ENCODE measurements around the gene AMHR2.
"Not testable (repeated sequence)": the region's sequence is repeated elsewhere in the genome, so short reads cannot be mapped to it uniquely, and the experiment has no call there.

The AMHR2 gene

DNA sequence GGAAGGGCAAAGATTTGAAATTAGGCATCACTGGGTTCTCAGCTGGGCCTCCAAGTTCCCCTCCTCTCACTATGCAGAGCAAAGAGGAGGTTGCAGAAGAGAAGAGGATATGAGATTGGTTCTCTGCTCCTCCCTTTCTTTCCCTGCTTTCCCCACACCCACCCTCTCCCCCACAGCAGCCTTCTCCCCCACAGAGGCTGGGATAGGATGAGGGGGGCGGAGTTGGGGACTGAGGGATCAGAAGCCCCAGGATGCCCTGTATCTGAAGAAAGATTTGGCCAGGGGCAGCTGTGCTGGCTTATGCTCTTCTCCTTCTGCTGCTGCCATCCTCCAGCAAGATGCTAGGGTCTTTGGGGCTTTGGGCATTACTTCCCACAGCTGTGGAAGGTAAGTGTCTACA, at the start of gene AMHR2:
TSS of gene AMHR2 (plus strand) at position 259 of the 400 bp plus-strand sequence. CDS start at position 339, 80 bp downstream.
- no peak for DNase-seq (ENCODE audit: low read depth)

DNA sequence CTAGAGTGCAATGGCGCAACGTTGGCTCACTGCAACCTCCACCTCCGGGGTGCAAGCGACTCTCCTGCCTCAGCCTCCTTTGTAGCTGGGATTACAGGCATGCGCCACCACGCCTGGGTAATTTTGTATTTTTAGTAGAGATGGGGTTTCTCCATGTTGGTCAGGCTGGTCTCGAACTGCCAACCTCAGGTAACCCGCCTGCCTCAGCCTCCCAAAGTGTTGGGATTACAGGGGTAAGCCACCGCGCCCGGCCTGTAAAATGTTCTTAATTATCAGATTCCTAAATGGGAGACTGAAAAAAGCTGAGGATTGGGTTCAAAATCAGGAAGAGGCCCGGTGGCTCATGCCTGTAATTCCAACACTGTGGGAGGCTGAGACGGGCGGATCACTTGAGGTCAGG, 49.4 kb upstream of the AMHR2 start:
- DNase-seq (ENCODE audit: low read depth) = not testable (repeated sequence)

DNA sequence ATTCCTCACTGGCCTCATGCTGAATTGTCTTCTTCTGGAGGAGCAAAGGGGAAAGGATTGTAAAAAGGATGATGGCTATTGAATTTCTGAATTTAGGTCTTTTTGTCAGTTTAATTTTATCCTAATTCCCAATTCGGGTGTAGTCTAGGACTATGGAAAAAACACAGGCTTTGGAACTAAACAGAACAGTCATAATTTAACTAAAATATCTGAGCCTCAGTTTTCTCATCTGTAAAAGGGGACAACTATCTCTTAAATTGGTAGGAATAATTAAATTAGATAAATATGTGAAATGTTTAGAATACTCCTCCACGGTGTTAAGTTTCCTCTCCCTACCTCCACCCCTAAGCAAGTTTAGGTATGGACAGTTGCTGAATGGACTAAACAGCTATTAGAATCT, 46.9 kb upstream of the AMHR2 start:
- DNase-seq (ENCODE audit: low read depth) = no peak

DNA sequence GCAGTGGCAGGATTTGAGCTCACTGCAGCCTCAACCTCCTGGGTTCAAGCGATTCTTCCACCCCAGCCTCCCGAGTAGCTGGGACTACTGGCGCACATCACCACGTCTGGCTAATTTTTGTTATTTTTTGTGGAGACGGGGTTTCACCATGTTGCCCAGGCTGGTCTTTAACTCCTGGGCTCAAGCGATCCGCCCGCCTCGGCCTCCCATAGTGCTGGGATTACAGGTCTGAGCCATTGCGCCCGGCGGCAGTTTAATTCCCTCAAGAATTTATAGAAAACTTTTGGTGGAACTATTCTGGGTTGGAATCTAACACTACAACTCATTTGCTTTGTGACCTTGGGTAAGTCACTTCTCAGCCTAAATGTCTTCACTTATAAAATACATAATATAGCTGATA, 45.4 kb upstream of the AMHR2 start:
- DNase-seq (ENCODE audit: low read depth) = no peak

DNA sequence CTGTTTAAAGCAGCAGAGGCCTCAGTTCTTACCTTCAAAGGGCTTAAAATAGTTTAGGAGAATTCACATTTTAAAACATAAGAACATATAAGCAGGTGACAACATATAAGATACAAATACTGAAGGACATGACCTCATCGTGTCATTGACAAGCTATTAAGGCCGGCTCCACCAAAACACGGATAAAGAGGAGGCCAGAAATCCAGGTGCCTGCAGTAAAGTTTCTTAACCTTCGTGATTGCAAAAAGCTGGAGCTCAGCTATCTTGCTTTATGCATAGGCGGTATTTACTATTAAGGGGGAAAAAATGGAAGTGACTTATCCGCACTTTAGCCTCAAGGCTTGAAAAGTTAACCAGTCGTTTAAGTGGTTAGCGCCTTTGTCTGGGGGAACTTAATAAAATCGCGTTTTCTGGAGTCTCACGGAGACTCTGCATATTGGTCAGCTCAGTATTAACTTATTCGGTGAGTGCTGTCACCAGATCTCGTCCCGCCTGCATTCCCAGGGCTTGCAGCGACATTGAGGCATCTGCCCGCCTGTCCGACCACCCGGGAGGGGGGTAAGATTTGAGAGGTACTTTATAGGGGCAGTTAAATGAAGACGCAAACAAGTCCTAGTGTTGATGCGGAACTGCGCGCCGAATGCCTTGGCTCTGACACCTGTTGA, 44.8 kb upstream of the AMHR2 start:
- DNase-seq (ENCODE audit: low read depth) = no peak

DNA sequence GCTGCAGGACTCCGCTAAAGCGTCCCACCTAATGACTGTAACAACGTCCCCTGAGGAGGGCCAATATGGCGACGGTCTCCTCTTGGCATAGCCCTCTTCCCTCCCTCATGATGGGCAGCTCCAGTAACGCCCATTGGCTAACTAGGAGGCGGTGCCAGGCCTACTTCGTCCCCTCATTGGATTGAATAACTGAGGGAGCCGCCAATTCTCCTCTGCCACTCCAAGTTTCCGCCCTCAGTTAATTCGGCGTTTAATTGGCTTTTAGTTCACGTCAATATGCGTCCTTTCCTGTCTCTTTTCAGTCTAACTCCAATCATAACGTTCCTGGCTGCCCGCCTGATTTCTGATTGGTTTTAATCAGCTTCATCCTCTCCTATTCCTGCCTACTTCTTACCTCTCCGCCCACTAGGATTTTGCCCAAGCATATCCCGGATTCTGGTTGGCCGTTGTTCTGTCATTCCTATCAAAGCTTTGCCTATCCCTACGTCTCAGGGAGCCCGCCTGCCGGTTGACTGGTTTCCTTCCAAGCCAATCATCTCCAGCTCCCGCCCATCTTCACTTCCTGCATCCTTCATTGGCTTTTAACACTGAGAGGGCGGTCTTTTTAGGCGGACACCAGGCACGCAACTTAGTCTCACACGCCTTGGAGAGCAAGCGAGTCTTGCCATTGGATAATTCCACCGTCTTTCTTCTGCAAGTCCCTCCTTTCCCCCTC, 44.1 kb upstream of the AMHR2 start:
- DNase-seq (ENCODE audit: low read depth) = peak; percentile 100

DNA sequence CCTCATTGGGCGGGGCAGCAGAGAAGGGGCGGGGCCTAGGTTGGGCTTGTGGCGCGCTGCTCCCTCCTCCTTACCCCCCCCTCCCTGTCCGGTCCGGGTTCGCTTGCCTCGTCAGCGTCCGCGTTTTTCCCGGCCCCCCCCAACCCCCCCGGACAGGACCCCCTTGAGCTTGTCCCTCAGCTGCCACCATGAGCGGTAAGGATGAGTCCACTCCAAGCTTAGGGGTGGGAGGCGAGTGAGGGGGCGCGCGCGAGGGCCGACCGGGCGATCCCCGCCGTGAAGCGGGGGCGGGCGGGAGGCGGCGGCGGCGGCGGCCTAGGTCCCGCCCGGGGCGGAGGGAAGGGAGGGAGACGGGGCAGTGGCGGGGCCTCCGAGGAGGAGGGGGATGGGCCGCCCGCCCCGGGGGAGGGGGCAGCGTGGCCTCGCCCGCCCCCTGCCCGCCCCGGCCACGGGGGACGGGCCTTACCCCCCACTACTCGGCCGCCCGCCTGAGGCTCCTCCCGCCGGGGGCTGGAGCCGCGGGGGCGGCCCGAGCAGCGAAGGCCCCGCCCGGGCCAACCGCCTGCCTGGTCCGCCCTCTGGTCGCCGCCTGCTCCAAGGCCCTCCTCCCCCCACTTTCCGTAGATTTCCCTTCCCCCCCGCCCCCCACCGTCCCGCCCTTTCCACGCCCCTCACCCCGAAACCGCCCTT, 43.4 kb upstream of the AMHR2 start, which contains the start of gene SP1:
TSS of gene SP1 (plus strand) at position 73 of the 690 bp plus-strand sequence. CDS start at position 189, 116 bp downstream.
- peak; percentile 80 for DNase-seq (ENCODE audit: low read depth)

DNA sequence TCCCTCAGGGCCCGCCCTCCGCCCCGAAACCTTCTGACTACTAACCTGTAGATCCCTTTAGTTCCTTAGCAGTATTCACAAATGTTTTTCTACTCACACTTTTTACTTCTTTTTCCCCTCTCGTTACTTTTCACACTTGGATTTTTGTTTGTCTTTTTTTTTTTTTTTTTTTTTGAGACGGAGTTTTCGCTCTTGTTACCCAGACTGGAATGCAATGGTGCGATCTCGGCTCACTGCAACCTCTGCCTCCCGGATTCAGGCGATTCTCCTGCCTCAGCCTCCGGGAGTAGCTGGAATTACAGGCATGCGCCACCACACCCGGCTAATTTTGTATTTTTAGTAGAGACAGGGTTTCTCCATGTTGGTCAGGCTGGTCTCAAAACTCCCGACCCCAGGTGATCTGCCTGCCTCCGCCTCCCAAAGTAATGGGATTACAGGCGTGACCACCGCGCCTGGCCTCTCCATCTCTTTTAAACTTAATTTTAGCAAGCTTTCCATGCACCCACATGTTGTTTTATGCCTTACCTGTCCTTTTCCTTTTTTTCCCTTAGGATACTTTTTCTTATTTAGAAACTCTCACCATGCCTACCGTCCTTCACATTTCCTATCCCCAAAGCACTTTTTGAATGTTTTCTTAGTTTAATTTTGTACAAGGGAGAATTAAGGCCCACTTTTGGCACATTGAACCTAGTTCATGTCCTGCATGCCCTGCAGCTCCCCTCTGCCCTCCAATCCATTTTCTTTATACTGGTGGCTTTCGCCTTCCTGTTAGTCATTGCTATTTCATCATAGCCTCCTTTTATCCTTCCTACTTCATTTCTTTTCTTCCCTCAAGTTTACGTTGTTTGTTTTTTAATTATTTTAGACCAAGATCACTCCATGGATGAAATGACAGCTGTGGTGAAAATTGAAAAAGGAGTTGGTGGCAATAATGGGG, 42.6 kb upstream of the AMHR2 start:
- no peak for DNase-seq (ENCODE audit: low read depth)

DNA sequence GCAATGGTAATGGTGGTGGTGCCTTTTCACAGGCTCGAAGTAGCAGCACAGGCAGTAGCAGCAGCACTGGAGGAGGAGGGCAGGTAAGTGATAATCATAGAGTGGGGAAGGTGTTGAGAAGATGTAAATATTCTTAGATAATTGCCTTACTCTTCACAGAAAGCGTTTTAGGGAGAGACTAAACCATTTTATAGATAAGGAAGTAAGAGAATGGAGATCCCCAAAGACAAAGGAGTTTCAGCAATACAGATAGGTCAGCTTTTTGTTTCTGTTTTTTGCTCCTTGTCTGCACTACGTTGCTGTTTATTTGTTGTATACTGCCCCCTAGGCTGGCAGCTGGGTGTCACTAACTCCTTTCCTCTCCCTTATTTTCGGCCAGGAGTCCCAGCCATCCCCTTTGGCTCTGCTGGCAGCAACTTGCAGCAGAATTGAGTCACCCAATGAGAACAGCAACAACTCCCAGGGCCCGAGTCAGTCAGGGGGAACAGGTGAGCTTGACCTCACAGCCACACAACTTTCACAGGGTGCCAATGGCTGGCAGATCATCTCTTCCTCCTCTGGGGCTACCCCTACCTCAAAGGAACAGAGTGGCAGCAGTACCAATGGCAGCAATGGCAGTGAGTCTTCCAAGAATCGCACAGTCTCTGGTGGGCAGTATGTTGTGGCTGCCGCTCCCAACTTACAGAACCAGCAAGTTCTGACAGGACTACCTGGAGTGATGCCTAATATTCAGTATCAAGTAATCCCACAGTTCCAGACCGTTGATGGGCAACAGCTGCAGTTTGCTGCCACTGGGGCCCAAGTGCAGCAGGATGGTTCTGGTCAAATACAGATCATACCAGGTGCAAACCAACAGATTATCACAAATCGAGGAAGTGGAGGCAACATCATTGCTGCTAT, 41.7 kb upstream of the AMHR2 start:
- peak; percentile 57 for DNase-seq (ENCODE audit: low read depth)

DNA sequence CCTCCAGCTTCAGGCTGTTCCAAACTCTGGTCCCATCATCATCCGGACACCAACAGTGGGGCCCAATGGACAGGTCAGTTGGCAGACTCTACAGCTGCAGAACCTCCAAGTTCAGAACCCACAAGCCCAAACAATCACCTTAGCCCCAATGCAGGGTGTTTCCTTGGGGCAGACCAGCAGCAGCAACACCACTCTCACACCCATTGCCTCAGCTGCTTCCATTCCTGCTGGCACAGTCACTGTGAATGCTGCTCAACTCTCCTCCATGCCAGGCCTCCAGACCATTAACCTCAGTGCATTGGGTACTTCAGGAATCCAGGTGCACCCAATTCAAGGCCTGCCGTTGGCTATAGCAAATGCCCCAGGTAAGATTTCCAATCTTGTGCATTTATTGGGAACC, 40.4 kb upstream of the AMHR2 start:
- DNase-seq (ENCODE audit: low read depth) = no peak

DNA sequence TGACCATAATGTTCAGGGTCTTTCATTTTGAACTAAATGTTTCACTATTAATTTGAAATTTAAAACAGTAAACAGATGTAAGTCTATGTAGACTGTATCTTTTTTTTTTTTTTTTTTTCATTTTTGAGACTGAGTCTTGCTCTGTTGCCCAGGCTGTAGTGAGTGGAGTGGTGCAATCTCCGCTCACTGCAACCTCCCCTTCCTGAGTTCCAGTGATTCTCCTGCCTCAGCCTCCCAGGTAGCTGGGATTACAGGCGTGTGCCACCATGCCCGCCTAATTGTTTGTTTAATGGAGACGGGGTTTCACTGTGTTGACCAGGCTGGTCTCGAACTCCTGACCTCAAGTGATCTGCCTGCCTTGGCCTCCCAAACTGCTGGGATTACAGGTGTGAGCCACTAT, 37.3 kb upstream of the AMHR2 start:
- not testable (repeated sequence) for DNase-seq (ENCODE audit: low read depth)

DNA sequence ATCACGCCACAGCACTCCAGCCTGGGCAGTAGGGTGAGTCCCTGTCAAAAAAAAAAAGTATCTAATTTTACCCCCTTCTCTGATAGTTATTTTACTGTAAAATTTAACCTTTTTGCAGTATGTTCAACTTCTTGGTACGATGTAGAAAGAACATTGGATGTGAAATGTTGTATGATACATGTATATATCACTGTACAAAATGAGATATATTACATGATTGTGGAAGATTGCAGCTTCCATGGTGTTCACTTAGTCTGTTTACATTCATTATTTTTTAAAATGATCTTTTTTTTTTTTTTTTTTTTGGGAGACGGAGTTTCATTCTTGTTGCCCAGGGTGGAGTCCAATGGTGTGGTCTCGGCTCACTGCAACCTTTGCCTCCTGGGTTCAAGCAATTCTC, 34.7 kb upstream of the AMHR2 start:
- no peak for DNase-seq (ENCODE audit: low read depth)

DNA sequence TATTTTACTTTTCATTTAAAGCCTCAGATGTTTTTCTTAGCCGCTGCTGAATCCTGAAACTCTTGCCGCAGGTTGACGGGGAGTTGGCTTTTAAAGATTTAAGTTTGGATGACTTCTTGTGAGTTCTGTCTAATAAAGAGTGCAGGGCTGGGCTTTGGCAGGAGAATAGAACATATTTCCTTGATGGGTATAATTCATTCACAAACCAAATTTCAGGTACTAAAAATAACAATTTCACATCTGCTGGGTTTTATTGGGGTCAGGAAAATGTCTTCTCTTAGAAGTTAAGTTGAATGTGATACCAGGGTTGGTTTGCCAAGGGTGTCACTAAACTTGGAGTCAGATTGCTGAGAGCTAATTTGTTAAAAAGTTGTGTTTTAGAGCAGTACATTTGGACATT, 34.0 kb upstream of the AMHR2 start:
- no peak for DNase-seq (ENCODE audit: low read depth)

DNA sequence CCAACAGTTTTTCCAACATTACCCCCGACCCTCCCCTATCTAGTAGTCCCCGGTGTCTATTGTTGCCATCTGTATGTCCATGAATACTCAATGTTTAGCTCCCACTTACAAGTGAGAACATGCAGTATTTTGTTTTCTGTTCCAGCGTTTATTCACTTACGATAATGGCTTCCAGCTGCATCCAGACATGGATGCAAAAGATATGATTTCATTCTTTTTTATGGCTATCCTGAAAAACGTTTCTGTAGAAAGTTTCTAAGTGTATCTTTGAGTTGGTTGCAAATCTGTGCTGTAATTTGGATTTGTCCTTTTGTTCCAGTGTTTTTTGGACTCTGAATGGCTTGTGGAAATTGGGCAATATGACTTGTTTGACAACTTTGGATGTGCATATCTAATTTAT, 31.9 kb upstream of the AMHR2 start:
- DNase-seq (ENCODE audit: low read depth) = no peak

DNA sequence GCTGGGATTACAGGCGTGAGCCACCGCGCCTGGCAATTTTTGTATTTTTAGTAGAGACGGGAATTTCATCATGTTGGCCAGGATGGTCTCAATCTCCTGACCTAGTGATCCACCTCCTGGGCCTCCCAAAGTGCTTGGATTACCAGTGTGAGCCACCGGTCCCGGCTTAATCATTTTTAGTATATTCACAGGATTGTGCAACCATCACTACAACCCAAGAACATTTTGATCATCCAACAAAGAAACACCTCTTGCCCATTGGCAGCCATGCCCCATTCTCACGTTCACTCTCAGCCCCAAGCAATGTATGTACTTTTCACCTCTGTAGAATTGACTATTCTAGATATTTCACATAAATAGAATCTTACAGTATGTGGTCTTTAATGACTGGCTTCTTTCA, 23.8 kb upstream of the AMHR2 start:
- no peak for DNase-seq (ENCODE audit: low read depth)

DNA sequence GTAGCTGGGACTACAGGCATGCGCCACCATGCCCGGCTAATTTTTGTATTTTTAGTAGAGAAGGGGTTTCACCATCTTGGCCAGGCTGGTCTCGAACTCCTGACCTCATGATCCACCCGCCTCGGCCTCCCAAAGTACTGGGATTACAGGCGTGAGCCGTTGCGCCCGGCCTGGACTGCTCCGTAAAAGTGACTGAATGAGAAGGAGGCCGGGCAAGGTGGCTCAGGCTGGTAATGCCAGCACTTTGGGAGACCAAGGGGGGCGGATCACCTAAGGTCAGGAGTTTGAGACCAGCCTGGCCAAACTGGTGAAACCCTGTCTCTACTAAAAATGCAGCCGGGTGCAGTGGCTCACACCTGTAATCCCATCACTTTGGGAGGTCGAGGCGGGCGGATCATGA, 21.3 kb upstream of the AMHR2 start:
- DNase-seq (ENCODE audit: low read depth) = not testable (repeated sequence)

DNA sequence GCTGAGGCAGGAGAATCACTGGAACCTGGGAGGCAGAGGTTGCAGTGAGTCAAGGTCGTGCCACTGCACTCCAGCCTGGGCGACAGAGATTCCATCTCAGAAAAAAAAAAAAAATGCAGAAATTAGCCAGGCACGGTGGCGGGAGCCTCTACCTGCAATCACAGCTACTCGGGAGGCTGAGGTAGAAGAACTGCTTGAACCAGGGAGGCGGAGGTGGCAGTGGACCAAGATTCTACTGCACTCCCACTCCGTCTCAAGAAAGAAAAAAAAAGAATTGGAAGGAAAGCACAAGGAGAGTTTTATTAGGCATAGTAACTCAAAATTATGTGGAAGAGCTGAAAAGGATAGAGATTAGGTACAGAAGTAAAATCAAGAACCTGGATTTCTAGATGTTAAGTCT, 20.8 kb upstream of the AMHR2 start:
- no peak for DNase-seq (ENCODE audit: low read depth)

DNA sequence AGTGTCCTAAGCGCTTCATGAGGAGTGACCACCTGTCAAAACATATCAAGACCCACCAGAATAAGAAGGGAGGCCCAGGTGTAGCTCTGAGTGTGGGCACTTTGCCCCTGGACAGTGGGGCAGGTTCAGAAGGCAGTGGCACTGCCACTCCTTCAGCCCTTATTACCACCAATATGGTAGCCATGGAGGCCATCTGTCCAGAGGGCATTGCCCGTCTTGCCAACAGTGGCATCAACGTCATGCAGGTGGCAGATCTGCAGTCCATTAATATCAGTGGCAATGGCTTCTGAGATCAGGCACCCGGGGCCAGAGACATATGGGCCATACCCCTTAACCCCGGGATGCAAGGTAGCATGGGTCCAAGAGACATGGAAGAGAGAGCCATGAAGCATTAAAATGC, 12.7 kb upstream of the AMHR2 start:
- no peak for DNase-seq (ENCODE audit: low read depth)

DNA sequence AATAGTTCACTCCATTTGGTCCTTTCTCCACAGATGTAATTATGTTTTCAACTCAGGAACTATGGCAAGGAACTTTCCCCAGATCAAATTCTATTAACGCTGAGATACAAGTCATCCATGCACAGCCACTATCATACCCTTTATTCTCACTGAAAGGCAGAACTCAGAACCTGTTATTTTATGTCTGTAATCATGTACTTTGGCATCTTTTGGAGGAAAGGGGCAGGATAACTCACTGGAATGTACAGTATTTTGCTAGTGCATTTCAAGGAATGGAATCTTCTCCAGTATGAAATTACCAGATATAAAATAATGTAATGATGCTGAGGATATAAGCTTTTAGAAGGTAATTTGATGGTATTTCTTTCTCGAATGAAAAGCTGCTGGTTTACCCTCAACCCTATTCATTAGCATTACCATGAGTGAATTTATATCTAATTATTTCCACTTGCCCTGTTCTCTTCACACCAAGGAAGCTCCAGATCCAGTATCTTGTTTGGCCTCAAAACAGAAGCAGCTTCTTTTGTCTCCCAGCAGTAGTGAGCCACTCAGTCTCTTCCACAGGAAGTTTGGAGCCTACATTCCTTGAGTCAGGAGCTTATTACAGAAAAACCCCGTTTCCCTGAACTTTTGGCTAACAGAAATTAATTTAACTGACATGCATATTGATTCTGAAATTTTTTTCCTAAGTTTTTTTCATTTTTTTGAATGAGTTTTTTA, 10.0 kb upstream of the AMHR2 start:
- no peak for DNase-seq (ENCODE audit: low read depth)

DNA sequence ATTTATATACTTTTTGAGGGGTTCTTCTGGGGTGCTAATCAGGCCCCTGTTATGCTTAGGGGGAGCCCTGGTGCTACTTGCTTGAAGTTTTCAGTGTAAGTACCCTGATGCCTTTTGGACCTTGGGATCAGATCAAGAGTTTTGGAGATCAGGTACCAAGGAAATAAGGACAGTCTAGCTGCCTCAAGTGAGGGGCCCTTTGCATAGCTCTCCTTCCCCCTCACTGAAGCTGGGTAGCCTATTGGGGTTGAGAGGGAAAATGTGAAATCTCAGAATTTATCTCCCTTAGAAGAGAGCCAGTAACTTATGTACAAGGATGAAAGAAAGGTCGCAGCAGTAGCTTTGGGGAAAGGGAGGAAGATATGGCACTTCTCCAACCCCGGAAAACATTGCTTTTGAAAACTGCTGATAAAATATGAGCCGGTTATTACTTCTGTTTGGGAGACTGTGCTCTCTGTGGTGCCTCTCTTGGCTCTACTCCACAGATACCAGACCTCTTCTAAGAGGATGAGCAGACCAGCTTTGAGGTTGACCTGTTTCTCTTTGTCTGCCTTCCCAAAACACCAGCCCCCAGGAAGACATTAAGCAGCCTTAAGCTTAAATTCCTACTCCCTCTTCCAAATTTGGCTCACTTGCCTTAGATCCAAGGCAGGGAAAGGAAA, 8.8 kb upstream of the AMHR2 start:
- DNase-seq (ENCODE audit: low read depth) = no peak

Measured in CMK (cell line).